ENCODE measurements around the gene SLC45A2. TPM values are rescaled to one million over a fixed set of nuclear protein-coding genes. Genes with fewer than 3 reads are reported as not detected.

Gene SLC45A2
- total RNA-seq, 4 donors from 2014 or later, result 1.2 to 7.6 (median 1.9) TPM

DNA sequence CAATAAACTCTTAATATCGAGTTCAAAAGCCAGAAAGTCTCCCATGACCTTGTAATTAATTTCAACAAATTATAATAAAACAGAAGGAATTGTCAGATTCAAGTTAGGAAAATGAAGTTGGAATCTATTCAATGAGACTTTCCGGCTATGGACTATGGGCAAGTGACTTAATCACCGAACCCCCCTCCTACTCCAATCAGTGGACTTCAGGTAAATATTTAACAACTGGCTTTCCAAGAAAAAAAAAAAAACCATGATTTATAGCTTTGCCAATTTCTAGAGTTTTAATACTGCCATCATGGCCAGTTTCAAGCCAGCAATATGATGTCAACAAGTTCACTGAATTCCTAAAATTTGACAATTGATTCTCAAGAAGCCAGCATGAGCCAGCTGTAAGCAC is 4.5 kb downstream of the SLC45A2 start:
- DNase-seq (ENCODE audit: low spot score in 2 of 2), result no peak
- no peaks in the 10 kb centered on the region for H3K36me3 ChIP-seq
- H3K27me3 ChIP-seq, result no peaks in the 10 kb centered on the region
- TF ChIP-seq POLR2A (IDR thresholded peaks at IDR 0.05) (no peak), EP300 (IDR thresholded peaks at IDR 0.05) (no peak), POLR2AphosphoS5 (IDR thresholded peaks at IDR 0.05) (no peak), CTCF (IDR thresholded peaks at IDR 0.05) (no peak)
- H3K27ac ChIP-seq, result no peak overlapping the region
- H3K9me3 ChIP-seq, result no peaks in the 10 kb centered on the region
- no peak overlapping the region for H3K4me3 ChIP-seq
- 91% methylated on average over 3 of the region's 3 CpGs for WGBS
- H3K4me1 ChIP-seq, result peaks cover 10% of the 10 kb centered on the region

DNA sequence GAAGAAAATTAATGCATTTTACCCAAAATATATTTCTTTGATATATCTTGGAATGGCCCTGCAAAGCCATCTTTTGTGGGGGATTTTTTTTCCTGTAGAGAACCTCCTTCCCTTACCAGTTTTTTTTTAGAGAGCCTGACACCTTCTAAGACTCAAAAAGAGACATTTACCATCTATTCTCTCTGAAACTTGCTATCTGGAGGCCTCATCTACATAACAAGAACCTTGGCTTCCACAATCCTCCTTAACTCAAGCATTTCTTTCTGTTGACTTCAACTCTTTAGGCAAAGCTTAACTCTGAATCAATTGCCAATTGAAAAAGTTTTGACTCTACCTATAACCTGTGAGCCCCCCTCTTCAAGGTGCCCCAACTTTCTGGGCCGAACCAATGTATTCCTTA is 6.2 kb downstream of the SLC45A2 start:
- Histone ChIP-seq H3K36me3 (no peaks in the 10 kb centered on the region), H3K27me3 (no peaks in the 10 kb centered on the region), H3K27ac (no peak overlapping the region), H3K4me1 (peaks cover 11% of the 10 kb centered on the region), H3K4me3 (no peak overlapping the region), H3K9me3 (no peaks in the 10 kb centered on the region)
- 89% methylated on average over 1 of the region's 1 CpG for WGBS
- TF ChIP-seq CTCF (IDR thresholded peaks at IDR 0.05), result no peak
- no peak for TF ChIP-seq POLR2A (IDR thresholded peaks at IDR 0.05)
- TF ChIP-seq POLR2AphosphoS5 (IDR thresholded peaks at IDR 0.05), result no peak
- no peak for TF ChIP-seq EP300 (IDR thresholded peaks at IDR 0.05)
- DNase-seq (ENCODE audit: low spot score in 2 of 2), result no peak

DNA sequence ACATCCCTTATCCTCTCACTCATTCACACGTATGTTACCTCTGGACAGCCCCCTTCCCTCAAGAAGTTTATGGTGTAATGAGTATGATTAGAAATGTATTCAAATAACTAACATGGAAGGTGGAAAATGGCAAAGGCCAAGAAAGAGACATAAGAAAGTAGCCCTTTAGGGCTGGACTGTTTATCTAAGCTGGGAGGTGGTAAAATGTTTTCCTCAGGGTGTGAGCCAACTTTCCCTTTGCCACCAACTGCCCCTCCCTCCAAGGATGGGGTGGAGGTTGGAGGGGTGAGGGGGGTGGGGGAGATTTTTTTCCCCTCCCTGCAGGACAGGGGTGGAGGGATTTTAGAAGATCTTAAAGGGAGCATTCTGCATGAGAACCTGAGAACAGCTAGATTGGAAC is 8.2 kb downstream of the SLC45A2 start:
- TF ChIP-seq POLR2AphosphoS5 (IDR thresholded peaks at IDR 0.05), result no peak
- TF ChIP-seq EP300 (IDR thresholded peaks at IDR 0.05), result no peak
- TF ChIP-seq CTCF (IDR thresholded peaks at IDR 0.05), result no peak
- Histone ChIP-seq H3K4me3 (no peak overlapping the region), H3K9me3 (no peaks in the 10 kb centered on the region), H3K4me1 (peaks cover 11% of the 10 kb centered on the region), H3K27ac (no peak overlapping the region), H3K27me3 (no peaks in the 10 kb centered on the region), H3K36me3 (no peaks in the 10 kb centered on the region)
- WGBS, result 57% methylated on average over 1 of the region's 1 CpG
- no peak for DNase-seq (ENCODE audit: low spot score in 2 of 2)

DNA sequence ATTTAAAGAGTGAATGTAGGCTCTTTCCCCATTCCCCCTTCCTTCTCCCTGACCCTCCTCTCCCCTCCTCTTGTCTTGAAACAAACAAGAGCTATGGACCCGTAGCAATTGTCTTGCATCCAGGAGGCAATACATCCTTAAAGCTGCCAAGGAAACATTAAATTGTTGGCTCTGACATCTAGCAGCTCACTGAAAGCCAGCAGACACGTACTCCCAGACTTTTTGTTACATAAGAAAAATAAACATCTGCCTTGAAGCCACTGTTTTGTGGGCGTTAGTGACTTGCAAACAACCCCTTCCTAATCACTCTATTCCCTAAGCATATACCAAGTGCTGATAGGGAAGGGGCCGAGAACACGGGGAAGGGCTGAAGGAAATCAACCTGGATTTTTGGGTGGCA is 8.6 kb downstream of the SLC45A2 start:
- H3K36me3 ChIP-seq, result no peaks in the 10 kb centered on the region
- DNase-seq (ENCODE audit: low spot score in 2 of 2), result no peak
- no peaks in the 10 kb centered on the region for H3K9me3 ChIP-seq
- WGBS, result 33% methylated on average over 5 of the region's 5 CpGs
- no peaks in the 10 kb centered on the region for H3K27me3 ChIP-seq
- H3K4me1 ChIP-seq, result peaks cover 11% of the 10 kb centered on the region
- no peak overlapping the region for H3K27ac ChIP-seq
- H3K4me3 ChIP-seq, result no peak overlapping the region
- TF ChIP-seq EP300 (IDR thresholded peaks at IDR 0.05) (no peak), POLR2A (IDR thresholded peaks at IDR 0.05) (no peak), CTCF (IDR thresholded peaks at IDR 0.05) (no peak), POLR2AphosphoS5 (IDR thresholded peaks at IDR 0.05) (no peak)

DNA sequence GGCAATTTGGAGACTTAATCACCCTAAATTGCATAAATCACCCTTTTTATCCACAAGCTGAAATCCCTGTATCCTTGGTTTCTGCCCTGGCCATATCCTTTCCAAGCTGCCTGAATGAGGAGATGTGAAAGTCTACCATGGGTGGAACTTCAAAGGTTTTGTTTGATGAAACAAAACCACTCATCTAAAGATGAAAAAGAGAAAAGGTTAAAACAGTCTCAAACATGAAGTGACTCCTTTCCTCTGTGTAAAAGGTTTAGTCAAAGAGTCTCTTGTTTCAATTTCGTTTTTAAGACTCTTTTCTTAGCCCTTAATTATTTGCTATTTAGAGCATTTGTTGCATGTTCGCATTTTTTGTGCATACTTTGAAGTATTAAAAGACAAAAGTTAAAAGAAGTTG is 11.2 kb downstream of the SLC45A2 start:
- Histone ChIP-seq H3K4me1 (peaks cover 17% of the 10 kb centered on the region), H3K4me3 (no peak overlapping the region), H3K27me3 (no peaks in the 10 kb centered on the region), H3K27ac (no peak overlapping the region), H3K9me3 (no peaks in the 10 kb centered on the region), H3K36me3 (no peaks in the 10 kb centered on the region)
- no peak for DNase-seq (ENCODE audit: low spot score in 2 of 2)
- no peak for TF ChIP-seq POLR2A (IDR thresholded peaks at IDR 0.05)
- TF ChIP-seq POLR2AphosphoS5 (IDR thresholded peaks at IDR 0.05), result no peak
- TF ChIP-seq EP300 (IDR thresholded peaks at IDR 0.05), result no peak
- TF ChIP-seq CTCF (IDR thresholded peaks at IDR 0.05), result no peak
- WGBS, result 59% methylated on average over 2 of the region's 2 CpGs
